B cell (primary cell): ENCODE data around the gene COL1A1.

Experiments
- CTCF ChIP-seq: fragments of 200-600 bp; IDR thresholded peaks from one replicate; pipeline ENCODE4 v1.8.0; 2022; ENCODE audit warnings: antibody characterized with exemption, mild to moderate bottlenecking
- EZH2 ChIP-seq: IDR thresholded peaks from 2 replicates; pipeline ENCODE4 v1.6.1; 2012; ENCODE audit warnings: borderline replicate concordance, low read depth, mild to moderate bottlenecking, moderate library complexity, low read length; ENCODE audit not compliant: insufficient read depth, poor library complexity, severe bottlenecking

GRCh38 chr17:50147841-50148225, 53.6 kb downstream of the COL1A1 start:
- no peak for TF ChIP-seq CTCF
- no peak for TF ChIP-seq EZH2
